ENCODE data around the gene ACTL6B.

DNA sequence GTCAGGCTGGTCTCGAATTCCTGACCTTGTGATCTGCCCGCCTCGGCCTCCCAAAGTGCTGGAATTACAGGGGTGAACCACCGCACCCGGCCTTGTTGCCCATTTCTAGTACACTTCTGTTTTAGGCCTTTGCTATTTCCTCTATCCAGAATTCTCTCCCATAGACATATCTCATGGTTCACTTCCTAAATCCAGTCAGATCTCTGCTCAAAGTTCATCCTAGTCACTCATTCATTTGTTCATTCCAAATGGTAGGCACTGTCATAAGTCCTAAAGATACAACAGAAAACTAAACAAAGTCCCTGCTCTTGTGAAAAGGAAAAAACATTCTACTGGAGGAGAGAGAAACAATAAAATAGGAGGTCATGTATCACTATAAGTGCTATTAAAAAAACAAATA is 46.3 kb downstream of the ACTL6B start:
- TF ChIP-seq POLR2A (IDR thresholded peaks at IDR 0.05) (no peak), CTCF (IDR thresholded peaks at IDR 0.05) (no peak)
